GM18907 (cell line): ENCODE results near the gene ACSF3.
A peak's percentile ranks its signal among the peaks of the same experiment; 100 is the strongest.

Experiments used
- ATAC-seq: cut with Tn5 transposase; IDR thresholded peaks from one replicate; pipeline ENCODE4 v1.9.1; 2021; ENCODE audit warnings: mild to moderate bottlenecking, moderate library complexity; ENCODE audit not compliant: unreplicated experiment

ACSF3 gene

DNA sequence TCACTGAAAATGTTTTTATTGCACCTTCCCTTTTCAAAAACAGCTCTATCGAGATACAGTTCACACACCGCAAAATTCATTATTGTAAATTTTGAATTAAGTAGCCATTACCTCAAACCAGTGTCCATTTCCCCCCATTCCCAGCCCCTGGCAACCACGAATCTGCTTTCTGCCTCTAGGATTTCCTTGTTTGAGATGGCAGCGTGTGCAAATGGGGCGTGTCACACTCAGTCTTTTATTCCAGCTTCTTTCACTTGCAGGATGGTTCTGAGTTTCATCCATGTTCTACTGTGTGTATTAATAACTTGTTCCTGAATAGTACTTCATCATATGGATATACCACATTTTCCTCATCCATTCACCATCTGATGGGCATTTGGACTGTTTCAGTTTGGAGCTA, 14.8 kb downstream of the ACSF3 start:
- ATAC-seq, result no peak

DNA sequence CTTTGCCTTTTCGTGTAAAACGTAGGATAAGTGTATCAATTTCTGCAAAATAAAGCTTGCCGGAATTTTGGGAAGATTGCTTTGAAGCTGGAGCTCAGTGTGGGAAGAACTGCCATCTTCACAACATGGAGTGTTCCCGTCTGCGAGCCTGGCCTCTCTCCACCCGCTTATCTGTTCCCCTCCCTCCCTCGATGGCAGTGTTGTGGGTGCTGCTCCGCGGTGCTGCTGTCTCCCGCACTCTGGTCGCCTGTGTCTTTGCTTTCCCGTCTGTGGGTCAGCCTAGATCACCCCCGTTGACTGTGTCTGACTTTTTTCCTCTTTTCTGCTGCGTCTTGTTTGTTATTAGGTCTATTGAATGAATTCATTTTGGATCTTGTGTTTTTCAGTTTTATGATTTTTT, 17.0 kb downstream of the ACSF3 start:
- ATAC-seq, result no peak

DNA sequence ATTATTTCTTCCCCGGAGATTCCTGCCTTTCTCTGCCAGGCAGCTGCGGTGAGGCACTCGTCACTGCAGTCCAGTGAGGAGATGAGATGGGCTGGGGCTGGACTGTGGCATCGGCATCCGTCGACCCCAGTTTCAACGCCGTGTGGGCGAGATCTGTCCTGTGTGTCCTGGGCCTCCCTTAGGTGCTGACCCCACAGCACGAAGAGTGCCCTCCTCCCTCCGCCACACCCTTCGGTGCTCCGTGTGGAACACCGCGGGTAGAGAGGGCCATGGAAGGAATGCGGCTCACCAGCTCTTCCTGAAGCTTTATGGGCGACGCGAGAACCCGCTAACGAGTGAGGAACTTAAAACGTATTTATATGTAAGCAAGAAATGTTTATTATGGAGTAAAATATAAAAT, 17.6 kb downstream of the ACSF3 start:
- no peak for ATAC-seq

DNA sequence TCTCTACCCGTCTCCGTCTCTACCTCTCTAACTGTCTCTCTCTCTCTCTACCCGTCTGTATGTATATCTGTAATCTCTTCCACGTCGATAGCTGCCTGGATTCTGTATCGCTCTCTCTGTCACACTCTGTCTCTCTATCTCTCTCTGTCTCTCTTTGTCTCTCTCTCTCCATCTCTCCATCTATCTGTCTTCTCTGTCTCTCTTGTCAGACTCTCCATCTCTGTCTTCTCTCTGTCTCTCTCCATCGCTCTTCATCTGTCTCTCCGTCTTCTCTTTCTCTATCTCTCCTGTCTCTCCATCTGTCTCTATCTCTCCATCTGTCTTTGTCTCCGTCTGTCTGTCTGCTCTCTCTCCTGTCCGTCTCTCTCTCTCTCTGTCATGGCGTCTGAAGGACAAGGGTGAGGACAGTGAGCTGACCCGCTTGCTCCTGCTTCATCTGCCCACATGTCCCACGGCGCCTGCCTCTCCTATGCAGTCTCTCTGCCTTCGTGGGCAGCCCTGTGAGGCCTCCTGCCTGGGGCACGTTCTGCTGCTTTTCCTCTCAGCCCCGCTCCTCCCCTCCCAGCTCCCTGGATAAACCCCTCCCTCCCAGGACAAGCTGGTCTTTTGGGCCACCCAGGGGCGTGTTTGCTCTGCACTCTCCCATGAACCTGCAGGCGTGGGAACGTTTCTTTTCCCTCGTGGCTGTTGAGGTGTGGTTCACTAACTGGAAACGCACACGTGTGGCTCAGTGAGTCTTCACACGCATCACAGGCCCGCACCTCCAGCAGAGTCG, 18.9 kb downstream of the ACSF3 start:
- ATAC-seq, result no peak

DNA sequence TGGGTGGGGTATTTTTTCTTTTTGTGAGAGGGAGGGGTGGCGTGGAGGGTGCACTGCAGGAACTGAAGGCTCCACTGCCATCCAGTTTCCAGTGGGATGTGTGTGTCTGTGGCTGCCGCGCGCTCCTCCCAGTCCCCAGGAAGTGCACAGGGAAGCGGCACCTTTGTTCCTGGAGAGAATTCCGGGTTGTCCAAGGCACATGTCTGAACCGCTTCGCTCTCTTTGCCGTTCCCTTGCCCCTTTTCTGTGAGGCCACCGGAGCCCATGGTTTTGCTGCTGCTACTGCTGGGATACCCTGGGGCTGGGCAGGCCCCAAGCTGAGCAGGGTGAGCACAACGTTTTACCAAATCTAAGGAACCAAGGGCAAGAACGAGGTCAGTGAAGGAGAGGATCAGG, 19.5 kb downstream of the ACSF3 start:
- no peak for ATAC-seq

DNA sequence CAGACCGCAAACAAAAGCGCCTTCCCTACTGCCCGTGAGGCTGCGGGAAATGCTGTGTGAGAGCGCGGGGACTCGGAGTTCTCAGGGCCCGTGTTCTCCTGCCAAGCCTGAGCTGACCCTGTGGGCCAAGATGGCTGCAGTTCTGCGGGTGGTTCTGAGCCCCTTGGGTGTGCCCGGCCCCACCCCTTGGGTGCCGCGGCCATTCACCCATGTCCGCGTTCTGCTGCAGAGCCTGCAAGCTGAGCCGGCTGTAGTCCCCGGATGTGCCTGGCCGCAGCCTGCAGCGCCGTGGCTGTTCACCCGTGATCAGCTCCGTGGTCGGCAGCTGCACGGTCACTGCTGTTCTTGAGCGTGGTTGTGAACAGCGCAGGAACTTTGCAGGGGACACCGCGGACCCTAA, 20.0 kb downstream of the ACSF3 start:
- no peak for ATAC-seq

DNA sequence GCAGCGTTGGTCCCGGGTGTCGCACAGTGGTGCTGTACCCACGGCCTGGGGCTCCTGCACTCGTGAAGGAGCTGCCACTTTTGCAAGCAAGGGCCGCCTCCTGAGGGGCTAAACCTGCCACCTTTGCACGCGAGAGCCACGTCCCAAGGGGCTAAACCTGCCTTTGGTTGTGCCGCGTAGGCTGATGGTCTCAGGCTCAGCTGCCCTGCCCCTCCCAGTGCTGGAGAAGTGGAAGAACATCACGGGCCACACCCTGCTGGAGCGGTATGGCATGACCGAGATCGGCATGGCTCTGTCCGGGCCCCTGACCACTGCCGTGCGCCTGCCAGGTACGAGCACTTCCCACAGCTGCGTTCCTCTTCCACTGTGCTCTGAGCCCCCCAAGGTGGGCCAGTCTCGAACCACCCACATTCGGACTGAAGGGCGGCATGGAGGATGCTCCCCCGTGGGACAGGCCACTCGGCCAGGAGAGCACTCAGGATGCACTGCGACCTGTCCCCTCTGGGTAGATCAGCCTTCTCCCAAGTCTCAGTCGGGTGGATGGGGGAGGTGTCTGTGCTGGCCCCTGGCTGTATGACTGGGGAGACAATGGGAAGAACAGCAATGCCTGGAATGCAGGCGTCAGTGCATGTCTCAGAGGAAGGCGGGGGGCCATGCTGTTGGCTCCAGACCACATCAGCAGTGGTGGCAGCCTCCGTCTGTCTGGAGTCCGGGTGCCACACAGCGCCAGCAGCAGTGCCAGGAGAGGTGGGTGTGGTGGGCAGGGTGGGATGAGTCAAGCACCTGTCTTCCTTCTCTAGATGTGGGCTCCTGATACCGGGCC, 20.7 kb downstream of the ACSF3 start:
- ATAC-seq, result no peak

DNA sequence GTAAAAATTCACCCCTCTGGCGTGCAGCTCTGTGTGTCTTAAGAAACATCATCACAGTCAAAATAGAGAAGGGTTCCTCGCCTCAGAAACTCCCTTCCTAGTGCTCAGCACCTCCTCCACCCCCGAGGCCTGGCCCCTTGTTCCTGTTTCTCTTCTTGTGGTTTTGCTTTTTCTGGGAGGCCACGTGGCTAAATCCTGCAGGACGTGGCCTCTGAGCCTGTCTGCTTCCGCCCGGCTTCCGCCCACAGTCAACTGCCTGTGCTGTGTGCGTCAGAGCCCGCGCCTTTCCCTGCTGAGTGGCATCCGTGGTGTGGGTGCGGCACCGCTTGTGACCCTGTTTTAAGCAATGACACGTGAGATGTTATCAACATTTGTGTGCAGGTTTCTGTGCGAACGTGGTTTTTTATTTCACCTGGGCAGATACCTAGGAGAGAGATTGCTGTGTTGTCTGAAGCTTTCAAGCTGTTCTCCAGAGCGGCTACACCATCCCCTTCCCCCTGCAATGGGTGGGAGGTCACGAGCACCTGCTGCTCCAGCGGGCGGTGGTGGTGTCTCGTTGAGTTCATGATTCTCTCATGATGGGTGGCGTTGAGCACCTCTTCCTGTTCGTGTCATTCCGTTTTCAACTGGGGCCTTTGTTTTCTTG, 21.7 kb downstream of the ACSF3 start:
- ATAC-seq, result peak; percentile 76

DNA sequence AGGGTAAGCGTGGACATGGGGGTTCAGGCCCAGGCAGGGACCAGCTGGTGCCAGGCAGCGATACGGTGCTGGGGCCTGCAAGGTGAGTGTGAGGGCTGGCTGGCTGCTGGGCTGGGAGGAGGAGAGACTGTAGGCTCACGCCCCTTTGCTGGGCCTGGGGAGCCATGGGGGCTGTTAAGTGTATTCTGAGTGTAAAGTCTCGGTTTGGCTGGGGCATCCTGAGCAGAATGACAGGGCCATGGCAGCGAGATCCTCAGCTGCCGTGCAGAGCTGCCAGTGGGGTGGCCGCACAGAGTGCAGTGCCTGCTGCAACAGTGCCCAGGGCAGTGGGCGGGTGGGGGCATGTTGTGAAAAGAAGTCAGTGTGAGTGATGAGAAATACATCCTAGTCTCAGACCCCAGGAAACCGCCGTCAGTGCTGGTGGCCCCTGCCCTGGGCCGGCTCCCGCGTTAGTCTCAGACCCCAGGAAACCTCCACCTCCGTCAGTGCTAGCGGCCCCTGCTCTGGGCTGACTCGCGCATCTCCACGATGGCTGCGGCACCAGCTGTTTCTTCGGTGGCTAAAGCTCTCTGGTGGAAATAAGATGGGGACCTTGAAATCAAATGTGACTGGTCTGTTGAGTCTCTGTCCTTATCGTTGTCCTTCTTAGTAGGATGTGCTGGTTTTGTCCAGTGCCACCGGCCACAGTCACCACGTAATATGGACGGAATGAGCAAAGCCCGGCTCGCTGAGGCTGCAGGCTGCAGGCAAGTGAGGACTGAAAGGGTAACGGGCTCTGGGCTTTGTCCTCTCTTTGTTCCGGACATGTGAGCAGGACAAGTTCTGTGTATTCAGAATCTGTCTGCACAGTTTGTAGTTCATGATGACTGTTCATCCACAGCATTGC, 22.9 kb downstream of the ACSF3 start:
- ATAC-seq, result no peak

DNA sequence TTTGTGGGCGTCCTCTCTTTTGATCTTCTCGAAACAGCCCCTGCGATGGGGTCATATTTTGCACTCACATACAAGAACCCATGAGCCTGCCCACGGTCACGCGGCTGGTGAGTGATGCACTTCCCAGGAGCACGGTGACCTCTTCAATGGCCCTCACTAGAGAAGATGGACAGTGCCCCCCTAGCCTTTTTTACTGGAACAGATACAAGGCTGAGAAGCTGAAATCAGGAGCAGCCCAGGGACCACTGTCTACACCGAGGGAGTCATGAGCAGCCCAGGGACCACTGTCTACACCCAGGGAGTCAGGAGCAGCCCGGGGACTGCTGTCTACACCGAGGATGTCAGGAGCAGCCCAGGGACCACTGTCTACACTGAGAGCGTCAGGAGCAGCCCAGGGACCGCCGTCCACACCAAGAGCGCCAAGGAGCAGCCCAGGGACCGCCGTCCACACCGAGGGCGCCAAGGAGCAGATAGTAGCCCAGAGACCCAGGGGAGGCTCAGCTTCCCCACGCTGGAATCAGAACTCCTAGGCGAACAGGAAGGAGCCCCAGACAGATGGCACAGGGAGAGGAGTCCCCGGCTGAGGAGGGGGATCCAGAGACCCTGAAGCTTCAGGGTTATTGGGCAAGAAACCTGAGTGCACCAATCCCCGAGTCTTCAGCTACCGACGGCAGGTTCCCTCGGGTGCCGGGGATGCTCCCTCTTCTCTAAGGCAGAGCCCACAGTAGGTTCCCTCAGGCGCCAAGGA, 23.7 kb downstream of the ACSF3 start:
- no peak for ATAC-seq

DNA sequence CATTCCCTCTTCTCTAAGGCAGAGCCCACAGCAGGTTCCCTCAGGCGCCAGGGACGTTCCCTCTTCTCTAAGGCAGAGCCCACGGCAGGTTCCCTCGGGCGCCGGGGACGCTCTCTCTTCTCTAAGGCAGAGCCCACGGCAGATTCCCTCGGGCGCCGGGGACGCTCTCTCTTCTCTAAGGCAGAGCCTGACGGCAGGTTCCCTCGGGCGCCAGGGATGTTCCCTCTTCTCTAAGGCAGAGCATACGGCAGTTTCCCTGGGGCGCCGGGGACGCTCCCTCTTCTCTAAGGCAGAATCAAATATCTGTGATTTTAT, 24.3 kb downstream of the ACSF3 start:
- ATAC-seq, result no peak

DNA sequence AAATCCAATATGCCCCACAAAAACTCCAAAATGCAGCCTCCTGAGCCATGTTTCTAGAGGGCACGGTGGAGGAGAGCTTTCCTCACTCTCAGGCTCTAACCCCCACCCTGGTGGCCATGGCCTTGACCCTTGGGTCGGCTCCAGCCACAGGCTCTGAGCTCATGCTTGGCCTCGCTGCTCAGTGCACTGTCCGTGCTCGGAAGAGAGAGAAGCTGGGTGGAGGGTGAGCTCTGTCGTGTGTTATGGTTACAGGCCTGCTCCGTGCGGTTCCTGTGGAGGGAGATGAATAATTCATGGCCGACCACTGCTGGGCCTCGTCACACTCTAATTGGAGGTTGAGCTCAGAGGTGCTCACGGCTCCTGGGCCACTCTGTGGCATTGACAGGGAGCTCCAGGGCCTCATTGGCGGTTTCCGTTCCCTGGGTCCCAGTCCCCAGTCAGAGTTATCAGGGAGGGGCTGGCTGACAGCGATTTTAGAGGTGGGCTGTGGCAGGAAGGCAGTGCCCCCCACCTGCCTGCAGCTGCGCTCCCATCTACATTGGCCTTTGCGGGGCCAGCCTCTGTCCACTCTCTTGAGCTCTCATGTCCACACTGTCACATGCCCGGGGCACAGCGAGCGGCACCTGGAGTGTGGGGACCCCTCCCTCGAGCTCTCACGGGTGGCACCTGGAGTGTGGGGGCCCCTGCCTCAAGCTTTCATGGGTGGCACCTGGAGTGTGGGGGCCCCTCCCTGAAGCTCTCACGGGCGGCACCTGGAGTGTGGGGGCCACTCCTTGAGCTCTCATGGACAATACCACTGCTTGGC, 24.9 kb downstream of the ACSF3 start:
- ATAC-seq, result no peak

DNA sequence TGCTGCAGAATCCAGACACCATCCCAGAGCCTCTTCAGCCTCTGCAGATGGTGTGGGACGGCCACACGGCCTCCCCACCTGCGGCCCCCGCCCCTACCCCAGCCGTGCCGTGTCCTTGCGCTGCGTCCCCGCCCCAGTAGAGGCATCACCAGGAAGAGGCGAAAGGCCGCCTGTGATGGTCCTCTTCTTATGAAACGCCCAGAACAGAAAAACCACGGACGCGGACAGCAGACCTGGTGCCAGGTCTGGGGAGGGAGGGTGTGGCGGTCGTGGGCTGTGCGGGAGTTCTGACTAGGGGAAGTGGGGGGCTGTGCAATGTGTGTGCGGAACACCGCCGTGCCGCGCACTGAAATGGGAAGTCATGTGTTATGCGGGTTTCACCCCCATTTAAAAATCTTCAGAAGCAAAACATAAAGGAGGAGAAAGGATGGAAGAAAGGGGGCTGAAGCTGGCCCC, 25.5 kb downstream of the ACSF3 start:
- no peak for ATAC-seq

DNA sequence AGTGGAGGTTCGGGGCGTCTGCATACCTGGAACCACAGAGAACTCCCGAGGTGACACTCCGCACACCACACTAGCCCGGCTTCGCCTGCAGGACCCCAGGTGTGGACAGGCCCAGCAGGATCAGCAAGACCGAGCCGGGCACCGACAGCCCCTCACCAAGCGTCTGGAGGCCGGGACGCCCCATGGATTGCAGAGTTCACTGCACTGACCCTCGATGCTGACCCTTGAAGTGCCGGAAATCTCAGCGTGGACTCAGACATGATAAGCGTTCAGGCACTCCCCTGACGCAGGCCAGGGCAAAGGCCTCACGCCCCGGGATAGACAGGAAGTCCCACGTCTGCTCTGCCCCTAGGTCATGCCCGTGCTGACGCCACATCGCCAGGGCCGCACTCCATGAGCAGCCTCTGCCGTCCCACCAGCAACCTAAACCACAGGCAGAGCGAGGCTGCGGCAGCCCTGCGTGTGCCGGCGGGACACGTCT, 26.0 kb downstream of the ACSF3 start:
- no peak for ATAC-seq

DNA sequence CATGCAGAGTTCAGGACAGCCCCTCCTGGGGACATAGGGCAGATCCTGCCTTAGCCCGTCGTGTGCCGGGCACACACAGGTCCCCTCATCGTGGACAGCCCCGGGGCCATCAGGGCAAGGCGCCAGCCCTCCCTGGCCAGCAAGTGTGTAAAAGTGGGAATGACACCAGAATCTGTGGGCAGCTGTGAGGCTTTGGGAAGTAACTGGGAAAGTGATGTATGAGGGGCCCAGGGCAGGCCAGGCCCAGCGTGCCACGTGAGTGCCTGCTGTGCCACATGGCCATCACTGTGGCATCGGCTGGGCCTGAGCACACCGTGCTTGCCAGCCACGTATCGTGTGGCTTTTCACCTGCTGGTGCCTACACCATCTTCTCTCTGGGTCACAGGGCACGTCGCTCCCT, 26.6 kb downstream of the ACSF3 start:
- no peak for ATAC-seq

DNA sequence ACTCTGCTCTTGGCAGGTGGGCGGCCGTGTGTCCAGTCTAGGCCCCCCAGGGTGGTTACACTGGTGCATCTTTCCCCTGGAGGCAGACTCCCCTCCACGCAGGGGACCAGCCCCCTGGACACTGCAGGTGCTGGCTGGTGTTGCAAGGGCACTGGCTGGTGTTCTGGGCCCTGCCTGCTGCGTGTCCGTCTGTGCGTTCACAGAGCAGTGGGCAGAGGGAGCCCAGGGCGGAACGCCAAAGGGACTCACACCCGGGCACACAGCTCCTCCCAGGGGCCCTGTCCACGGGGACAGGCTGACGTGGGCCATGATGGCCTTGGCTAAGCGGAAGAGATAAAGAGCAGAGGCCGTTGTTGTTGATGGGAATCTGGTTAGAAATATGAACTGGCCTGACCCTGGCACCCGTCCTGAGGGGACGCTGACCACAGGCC, 27.3 kb downstream of the ACSF3 start:
- no peak for ATAC-seq

DNA sequence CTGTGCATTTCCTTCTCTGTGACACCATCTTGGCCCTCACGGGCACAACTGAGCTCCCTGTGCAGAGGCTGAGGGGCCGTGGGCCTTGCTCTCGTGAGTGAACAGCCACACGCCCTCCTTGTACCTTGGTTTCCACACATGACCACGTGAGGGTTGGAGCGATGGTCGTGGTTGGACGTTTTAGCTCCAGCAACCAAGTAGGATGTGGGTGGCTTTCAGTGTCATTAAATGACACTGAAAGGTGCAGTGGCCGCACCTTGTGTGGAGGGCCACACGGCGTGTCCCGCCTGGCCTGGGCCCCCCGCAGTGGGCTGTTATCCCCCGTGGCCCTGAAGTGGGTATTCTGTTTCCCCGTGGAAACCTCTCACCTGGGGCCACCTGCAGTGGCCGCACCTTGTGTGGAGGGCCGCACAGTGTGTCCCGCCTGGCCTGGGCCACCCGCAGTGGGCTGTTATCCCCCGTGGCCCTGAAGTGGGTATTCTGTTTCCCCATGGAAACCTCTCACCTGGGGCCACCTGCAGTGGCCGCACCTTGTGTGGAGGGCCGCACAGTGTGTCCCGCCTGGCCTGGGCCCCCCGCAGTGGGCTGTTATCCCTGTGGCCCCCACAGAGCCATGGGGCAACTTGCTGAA, 28.2 kb downstream of the ACSF3 start:
- ATAC-seq, result no peak

DNA sequence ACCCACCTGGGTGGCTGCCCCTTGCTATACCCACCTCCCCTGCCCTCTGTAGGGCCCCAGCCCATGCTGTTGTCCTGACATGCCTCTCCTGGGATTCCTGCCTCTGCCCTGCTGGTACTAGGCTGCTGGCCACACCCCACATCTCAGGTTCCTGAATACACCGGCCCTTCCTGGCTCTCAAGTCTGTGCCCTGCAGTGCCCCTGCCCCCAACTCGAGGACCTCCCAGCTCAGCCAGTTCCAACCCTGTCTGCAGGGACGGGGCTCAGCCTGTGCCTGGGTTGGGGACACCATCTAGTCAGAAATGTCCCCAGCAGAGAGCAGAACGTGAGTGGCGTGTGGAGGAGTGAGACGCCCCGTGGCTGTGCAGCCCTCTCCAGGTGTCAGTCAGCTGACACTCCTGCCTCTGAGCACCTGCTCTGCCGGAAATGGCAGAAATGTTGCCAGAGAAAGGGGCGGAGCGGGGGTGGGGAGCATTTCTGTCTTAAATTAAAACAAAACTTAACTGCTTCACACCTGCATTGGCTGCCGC, 28.7 kb downstream of the ACSF3 start:
- ATAC-seq, result no peak
